ENCODE data around the gene WNT2.

Gene WNT2

DNA sequence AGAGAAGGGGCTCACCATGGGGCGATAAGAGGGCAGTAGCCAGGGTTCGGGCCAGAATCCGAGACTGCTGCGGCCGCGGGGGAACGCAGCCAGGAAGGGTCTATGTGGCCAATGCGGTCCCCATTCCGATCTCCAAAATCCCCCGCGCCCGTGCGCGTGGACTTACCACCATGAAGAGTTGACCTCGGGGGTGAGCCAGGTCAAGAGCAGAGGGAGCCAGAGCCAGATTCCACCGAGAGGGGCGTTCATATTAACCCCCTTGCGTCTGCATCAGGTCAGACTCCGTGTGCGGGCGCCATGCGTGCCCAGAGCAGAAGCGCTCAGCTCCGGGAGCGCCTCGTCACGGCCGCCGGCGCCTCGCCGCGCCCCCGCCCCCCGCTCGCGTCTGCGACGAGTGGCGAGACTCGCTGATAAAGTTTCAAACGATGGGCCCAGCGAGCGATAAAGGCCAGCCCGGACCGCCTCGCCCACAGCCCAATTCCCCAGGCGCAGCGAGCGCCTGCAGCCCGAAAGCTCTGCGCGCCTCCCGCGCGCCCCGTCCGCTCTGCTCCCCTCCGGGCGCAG lies at the start of gene WNT2:
Gene WNT2 (minus strand): TSS at position 318 of the 564 bp plus-strand sequence. CDS start 69 bp downstream, at position 249.
- DNase-seq = no peak

DNA sequence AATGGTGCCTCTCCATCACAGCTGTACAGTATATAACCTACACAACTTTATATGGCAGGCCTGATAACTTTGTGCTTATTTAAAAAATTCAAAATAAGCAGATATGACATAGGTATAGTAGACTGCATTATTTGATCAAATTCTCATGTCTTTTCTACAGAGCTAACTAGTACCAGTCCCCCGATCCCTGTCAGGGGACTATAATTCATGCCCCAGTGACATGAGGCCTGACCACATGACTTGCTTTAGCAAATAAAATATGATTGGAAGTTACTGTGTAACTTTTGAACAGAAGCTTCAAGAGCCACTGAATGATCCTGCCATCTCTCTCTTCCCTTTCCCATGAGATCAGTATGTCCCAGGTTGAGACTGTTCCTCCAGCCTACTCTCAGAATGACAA lies 49.2 kb upstream of the WNT2 start:
- no peak for DNase-seq

DNA sequence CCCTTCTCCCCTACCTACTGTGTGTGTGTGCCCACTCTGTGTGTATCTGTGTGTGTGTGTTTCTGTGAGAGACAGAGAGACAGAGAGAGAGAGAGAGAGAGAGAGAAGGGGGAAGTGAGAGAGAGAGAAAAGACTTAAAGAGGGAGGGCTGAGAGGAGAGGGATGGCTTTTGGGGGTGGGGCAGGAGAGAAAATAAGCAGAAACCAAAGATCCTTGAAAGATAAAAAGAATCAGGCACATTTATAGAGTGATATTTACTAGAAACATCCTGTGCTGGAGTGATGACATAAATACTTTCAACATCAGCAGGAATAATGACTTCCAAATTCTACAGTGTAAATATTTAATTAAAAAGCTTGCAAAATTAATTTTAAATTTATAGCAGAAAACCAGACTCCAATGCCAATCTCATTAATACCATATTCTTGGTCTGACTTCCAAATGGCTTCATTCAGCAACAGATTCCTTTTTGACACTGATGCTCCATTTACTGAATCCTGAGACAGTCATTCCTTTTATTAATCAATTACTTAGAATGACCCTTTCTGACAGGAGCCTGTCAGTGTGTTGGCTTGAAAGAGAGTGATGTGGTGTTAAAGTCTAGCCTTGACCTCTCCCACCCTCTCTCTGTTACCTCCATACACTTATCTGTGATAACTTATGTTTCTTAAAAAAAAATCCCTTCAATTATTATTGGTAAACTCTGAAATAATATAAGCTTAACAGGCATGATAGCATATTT lies 41.7 kb upstream of the WNT2 start:
- no peak for DNase-seq

DNA sequence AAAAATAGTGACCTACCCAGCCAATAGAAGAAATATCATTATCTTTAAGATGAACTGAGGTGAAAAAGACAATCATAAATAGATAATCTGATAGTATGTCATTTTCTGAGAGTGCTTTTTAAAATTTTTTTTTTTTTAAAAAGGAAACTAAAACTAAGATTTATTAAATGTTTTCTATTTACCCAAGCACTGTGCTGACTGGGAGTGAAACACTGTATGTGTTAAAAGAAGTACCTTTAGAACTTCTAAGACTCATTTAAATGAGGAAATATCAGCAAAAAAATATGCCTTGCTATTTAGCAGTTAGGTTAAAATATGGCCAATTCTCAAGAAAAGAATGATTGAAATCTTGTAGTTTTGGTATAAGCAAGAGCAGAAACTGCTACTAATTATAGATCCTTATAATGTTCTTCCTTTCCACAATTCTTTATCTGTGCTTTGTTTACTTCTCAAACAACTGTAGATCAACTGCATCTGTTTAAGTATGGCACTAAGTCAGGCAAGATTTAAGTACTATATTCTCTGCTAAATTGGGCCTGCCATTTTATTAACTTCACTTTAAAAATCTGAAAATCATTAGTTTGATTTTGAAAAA lies 39.5 kb upstream of the WNT2 start:
- no peak for DNase-seq

DNA sequence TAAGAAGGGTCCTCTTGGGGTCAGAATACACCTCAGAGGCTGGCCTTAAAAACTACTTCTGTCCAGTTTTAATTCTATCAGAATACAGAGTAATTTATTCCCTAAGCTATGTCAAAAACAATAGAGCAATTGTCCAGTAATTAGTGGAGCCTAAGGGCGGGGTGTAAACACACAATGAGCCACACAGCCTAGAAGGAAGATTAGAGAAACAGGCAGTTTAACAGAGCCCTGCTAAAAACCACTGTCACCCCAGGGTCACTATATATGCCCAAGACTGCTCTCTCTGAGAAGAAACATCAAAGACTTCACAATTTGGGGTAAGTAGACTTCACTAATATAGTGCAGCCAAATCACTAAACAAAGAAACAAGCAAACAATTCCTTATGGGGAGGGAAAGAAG lies 27.2 kb upstream of the WNT2 start:
- no peak for DNase-seq

DNA sequence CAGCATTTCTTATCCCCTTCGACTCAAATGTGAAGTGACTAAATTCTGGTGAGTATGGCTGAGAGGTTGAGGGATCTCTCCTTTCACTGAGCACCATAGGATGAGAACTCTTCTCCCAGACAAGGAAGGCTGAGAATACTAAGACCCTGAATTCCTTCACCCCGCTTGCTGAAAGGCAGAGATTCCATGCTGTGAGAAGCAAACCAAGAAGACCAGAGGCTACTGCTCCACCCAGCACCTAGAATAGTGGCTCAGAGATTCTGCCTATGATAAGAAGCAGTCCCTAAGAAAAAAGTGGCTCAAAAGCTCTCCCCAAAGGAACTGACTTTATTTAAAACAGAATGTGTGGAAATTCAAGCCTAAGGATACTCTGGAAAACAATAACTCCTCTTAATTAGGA lies 26.7 kb upstream of the WNT2 start:
- DNase-seq = no peak

DNA sequence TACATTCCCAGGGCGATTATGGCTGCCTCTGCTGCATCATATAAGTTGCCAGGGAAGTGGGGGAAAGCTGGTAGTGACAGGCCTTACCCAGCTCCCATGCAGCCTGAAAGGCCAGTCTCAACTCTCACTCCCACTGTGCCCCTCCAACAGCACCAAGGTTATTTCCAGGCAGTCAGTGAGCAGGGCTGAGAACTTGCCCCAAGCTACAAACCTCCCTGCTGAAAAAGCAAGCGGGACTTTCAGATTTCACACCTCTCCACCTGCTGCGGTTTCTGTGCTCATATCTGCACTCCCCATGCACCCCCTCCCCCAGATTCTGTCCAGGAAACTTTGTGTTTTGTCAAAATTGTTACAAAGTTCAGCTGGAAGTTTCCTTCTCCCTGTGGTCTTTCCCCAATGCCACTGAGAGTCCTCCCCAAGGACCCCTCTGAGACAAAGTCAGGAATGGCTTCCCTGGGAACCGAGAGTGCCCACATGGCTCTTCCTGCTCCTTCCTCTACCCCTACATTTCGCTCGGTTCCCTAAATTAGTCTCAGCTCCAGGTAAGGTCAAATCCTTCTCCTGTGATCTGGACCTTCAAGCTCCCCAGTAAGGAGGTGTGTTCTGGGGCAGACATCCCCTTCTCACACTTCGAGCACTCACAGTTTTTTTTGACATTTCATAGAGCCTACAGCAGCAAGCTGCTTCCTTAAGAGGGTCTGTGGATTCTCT lies 25.3 kb upstream of the WNT2 start:
- DNase-seq = no peak

DNA sequence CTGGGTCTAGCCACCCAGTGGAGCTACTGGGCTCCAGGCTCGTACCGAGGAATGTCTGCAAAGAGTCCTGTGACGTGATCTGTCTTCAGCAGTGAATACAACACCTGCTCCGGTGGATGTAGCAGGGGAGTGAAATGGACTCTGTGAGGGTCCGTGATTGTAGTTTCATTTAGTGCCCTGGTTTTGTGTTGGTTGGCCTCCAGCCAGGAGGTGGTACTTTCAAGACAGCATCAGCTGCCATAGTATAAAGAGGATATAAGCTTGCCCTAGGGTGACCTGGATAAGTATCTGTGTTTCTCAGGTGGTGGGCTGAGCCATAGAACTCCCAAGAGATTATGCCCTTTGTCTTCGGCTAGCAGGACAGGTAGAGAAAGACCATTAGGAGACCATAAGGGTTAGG lies 24.6 kb upstream of the WNT2 start:
- no peak for DNase-seq

DNA sequence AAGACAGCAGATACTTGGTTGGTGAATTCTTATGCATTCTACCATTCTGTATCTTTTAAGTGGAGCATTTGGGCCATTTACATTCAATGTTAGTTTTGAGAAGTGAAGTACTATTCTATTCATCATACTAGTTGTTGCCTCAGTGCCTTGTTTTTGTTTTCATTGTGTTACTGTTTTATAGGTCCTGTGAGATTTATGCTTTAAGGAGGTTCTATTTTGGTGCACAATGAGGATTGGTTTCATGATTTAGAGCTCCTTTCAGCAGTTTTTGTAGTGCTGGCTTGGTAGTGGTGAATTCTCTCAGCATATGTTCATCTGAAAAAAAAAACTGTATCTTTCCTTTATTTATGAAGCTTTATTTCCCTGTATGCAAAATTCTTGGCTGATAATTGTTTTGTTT lies 23.3 kb upstream of the WNT2 start:
- no peak for DNase-seq

DNA sequence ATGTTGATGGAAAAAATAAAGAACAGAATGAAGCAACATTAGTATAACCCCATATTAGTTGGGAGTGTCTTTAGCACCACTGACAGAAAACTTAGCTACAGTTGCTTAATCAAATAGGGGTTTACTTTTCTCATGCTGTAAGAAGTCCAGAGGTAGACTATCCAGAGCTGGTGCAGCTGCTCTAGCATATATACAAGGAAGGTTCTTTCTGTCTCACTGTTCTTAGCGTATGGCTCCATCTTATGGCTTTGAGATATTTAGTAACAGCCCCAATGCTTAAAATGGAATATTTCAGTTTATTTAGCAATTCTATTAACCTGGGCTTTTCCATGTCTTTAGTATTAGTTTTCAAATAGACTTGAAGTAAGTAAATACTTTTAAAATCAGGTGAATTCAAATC lies 15.2 kb upstream of the WNT2 start:
- DNase-seq = no peak

DNA sequence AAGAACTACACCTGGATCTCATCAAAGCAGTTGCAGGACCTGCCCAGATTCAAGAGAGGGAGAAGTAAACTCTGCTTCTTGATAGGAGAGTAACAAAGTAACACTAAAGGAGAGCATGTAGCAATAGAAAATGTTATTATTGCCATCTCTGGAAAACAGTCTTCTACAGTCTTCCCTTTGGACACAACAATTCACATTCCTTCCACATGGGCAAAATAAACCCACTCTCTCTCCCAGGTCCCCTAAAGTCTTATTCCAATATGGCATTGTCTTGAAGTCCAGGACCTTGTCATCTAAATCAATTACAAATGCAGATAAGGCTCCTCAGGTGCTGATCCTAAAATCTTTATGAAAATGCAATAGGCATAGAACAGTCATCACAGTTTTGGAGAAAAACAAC lies 10.3 kb upstream of the WNT2 start:
- no peak for DNase-seq

DNA sequence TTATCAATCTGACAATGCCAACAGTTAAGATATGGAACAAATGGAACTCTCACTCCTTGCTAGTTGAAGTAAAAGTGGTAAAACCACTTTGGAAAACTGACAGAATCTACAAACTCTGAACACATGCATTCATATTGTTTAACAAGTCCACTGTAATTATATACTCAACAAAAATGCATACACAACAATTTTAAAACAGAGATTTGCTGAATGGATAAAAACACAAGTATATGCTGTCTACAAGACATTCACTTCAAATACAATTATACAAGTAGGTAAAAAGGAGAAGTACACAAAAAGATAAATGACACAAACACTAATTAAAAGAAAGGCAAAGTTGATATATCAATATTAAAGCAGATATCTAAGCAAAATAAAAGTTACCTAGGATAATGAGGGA lies 9.2 kb upstream of the WNT2 start:
- DNase-seq = no peak

DNA sequence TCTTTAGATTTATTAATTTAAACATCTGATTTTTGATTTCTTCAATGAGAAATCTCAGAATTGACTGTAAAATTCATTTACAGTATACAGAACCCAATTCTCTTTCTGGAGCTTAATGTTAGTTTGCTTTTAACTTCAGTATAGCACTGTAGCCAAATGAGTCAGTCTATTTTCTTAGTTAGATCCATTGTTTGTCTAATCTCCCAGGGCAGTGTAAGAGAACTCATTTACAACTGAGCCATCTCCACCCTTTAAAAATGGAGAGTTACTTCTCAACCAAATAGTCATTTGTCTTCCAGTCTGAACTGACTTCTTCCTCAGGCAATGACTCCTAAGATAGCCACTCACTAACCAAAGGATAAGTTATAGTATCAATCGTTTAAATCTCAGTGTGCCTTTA lies 3.0 kb upstream of the WNT2 start:
- DNase-seq = no peak

DNA sequence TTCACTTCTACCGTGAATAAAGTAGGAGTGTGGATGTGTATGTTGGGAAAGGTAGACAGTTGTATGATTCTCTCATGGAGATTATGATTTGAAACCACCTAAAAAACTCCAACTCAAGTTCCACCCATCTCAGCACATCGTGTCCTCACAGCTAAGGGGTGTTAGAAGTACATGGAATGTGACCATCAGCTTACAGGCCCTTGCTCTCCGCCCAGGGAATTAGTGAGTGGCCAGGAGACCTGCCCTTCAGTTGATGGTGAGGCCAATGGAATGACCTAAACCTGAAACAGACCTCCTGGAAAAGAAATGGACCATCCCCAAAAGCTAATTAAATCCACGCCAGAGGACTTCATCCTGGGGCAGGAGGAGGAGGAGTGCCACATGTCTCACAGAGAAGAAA lies 2.1 kb upstream of the WNT2 start:
- DNase-seq = no peak

DNA sequence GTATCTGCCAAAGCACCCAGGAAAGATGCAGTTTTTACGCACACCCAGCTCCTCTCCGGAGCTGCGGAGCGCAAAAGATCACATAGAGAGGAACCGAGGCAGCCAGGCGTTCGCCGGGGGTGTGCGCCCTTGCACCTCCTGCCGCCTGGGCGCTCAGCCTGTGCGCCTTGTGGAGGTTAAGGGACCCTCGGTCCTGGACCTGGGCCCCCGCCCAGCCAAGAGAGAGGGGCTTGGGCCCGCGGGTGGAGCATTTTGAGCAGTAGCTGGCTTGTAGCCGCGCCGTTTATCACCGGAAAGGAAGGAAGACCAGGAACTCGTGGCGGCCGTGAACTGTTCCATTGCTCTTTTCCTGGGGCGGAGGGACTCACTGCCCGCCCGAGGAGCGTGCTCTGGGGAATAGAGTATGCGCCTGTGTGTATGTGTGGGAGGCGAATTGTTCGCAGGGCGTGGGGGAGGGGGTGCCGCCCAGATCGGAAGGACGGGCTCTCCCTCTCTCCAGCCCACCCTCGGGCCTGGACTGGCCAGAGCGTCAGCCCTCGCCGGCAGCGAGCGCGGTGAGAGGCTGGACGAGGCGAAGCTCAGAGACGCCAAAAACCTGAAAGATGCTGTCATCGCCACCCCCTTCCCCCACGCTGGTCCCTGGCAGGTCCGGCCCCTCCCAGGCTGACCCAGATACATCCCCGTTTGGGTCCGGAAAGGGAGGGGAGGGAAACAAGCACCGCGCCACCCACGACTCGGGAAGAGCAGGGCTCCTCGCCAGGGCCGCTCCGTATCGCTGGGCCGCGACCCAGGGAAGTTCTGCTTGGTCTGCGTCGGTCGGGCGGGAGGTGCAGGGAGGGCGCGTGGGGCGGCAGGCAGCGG lies 1.2 kb upstream of the WNT2 start:
- no peak for DNase-seq

DNA sequence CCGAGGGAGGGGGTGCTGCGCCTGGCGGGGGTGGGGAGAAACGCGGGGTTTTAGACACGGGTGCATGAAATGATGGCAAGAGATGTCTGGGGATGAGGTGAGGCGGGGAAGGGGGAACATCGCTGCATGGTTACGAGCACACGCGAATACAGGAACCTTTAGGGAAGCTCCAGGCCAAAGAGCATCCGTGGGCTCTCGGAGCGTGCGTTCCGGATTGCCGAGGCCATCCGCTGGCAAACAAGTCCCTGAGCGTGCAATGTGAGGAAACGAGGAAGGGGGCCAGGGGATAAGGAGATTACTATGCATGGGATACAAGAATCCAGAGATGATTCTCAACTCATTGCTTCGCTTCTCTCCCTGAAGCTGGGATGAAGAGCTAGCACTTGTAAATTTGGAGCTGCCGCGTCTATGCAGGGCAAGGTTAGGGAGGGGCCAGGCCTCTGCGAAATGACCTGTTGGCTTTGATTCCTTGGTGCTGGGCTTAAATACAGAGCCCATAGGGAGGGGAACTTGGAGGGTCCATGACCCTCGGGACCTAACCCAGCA lies 520 bp upstream of the WNT2 start:
- DNase-seq = no peak

DNA sequence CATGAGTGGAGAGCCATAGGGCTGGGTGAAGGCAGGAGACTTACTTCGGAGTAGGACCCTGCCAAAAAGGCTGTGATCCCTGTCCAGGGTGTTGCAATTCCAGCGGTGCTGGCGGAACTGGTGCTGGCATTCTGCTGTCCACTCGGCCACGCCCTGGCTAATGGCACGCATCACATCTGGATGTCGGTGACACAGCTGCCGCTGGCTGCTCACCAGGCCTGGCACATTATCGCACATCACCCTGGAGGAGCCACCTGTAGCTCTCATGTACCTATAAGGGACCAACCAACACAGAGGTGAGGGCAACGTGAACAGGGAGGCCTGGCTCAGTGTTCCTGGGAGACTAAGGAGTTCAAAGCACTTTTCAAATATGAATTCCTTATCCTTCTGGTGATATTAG lies 2.3 kb downstream of the WNT2 start:
- no peak for DNase-seq

DNA sequence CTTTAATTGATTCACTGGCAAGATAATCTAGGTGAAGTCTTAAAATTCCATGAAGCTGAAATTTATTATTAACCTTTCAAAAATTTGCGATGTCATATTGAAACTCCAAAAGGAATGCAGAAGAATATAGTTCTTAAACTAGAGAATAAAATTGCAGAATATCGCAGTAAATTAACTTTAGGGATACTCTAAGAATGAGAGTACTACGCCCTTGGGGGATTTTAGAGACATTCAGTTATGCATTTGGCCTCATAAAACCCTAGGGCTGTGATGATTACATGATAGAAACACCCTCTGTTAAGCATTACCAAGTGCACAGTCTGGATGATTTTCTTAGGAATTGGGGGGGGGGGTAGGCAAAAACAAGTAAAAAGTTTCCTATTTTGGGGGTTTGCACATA lies 3.7 kb downstream of the WNT2 start:
- DNase-seq = no peak

DNA sequence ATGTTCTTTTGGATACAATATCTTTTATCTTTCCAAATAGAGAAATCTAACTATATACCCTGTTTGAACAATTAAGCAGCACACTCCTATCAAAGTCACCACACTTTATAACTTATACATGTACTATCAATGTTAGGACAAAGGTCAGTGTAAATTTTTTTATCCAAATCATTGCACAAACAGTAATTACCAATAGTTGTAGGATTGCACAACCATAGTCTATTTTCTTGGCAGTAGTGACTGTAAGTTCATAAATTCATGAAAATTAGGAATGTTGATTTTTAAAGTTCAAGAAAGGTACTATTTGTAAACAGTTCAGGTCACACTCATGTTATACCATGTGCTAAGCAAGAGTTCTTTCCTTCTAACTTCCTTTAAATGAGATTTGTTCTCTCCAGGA lies 9.3 kb downstream of the WNT2 start:
- no peak for DNase-seq

DNA sequence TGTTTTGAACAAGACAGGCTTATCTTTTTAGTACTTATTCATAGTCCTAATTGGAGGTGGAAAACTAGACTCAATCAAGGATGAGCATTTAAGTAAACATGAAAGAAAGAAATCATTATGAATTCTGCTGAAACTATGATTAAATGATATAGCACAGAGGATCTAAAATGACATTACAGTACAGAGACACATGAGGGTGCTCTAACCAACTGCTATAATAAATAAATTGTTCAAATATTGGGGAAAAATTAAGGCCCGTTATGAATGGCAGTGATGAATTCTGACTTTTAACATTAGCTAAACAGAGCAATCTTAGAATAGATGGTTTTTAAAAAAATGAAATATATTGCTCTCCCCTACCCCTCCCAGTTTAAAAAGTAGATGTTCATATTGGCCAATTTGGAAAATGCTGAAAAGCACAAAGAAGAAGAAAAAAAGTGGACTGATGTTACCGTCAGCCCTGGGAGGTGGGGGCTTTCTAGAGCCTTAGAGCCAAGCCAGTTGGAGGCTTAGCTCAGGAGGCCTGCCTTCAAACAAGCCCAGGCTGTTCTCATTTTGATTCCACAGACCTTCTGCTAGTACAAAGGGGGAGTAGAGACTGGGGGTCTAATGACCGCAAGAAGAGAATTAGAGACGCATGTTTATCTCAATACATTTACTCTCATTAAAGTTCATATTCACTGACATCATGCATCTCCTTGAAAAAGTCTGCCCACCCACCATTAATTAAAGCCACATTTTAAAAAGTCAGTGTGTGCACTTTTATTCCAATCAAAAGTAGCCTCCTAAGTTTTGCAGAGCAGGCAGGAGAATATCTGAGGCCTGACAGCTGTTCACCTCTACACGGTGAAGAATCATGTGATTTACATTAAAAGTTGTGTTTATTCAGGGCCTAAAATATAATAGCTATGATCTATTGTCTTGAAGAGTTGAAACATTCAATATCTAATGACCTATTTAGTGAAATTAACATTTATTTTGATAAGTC lies 10.0 kb downstream of the WNT2 start:
- DNase-seq = no peak

DNA sequence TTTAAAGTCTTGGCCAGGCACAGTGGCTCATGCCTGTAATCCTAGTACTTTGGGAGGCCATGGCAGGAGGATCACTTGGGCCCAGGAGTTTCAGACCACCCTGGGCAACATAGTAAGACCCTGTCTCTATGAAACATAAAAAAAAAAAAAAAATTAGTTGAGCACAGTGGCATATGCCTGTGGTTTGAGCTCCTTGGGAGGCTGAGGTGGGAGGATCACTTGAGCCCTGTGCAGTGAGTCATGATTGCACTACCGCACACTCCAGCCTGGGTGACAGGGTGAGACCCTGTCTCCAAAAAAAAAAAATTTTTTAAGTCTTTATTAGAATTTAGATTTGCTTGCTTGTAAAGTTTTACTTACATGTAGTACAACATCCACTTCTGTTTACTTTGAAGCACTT lies 14.0 kb downstream of the WNT2 start:
- DNase-seq = no peak

DNA sequence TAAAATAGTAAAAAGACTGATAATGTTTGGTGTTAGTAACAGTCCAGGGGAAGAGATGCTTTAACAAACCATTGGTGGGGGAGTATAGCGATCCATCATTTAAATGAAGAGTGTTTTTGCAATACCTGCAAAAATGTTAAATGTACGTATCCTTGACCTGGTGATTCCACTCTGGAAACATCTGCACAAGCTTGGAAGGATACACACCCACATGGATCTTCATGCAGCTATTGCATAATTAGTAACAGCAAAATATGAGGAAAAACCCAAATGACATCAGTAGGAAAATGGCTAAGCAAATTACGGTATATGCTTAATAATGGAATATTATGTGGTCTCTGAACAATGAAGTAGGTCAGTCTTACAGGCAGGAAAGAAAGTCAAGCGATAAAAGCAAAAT lies 20.5 kb downstream of the WNT2 start:
- DNase-seq = no peak

Data from activated effector memory CD4-positive, alpha-beta T cell treated with Interleukin-2 at 50 U/mL for 16 hours (primary cell).